BLaER1 treated with 17β-estradiol and CSF1 and Interleukin-3, amounts not matched to agents 10 nM and 100 nM (cell line): ENCODE results near the gene SYK.
"Not testable (repeated sequence)": the region's sequence is repeated elsewhere in the genome, so short reads cannot be mapped to it uniquely, and the experiment has no call there.

Experiments used
- H3K27ac ChIP-seq, 11 experiments: shearing (Covaris generic); formaldehyde crosslinking; 2 replicates each; pipeline ENCODE4 v1.8.1; 2022
- H3K27me3 ChIP-seq, 11 experiments: shearing (Covaris generic); formaldehyde crosslinking; 2 replicates each; pipeline ENCODE4 v1.8.1; 2022
- H3K36me3 ChIP-seq, 11 experiments: shearing (Covaris generic); formaldehyde crosslinking; 2 replicates each; pipeline ENCODE4 v1.8.1; 2022
- H3K4me1 ChIP-seq, 10 experiments: shearing (Covaris generic); formaldehyde crosslinking; 2 replicates each; pipeline ENCODE4 v1.8.1; 2022
- H3K4me2 ChIP-seq, 11 experiments: shearing (Covaris generic); formaldehyde crosslinking; 2 replicates each; pipeline ENCODE4 v1.8.1; 2022
- H3K4me3 ChIP-seq, 10 experiments: shearing (Covaris generic); formaldehyde crosslinking; 2 replicates each; pipeline ENCODE4 v1.8.1; 2022
- H3K9ac ChIP-seq, 11 experiments: shearing (Covaris generic); formaldehyde crosslinking; 2 replicates each; pipeline ENCODE4 v1.8.1; 2022
- H3K9me3 ChIP-seq, 11 experiments: shearing (Covaris generic); formaldehyde crosslinking; replicated peaks in 1 of 11; 2 replicates each; pipeline ENCODE4 v1.8.1; 2022
- H4K20me1 ChIP-seq, 11 experiments: shearing (Covaris generic); formaldehyde crosslinking; 2 replicates each; pipeline ENCODE4 v1.8.1; 2022
- Cebpa-rat ChIP-seq, 11 experiments: shearing (Covaris generic); IDR thresholded peaks; 2 replicates each; pipeline ENCODE4 v1.8.1; 2022

SYK gene

GRCh38 chr9:90882991-90883600 lies 81.5 kb downstream of the SYK start:
- Histone ChIP-seq H3K4me1 (peaks cover 0 to 31% (median 26%) of the 10 kb centered on the region in 10 experiments; a peak in 15 of 20 replicates), H3K4me2 (no peak overlapping the region), H3K36me3 (peaks cover 75 to 90% (median 87%) of the 10 kb centered on the region in 11 experiments), H3K27ac (no peak overlapping the region), H4K20me1 (peaks cover 0 to 44% (median 0%) of the 10 kb centered on the region in 11 experiments; a peak in 6 of 22 replicates), H3K4me3 (no peak overlapping the region), H3K27me3 (no peaks in the 10 kb centered on the region), H3K9me3 (peaks cover 12 to 26% (median 15%) of the 10 kb centered on the region in 11 experiments; a peak in 20 of 22 replicates), H3K9ac (no peak overlapping the region)
- TF ChIP-seq Cebpa-rat (IDR thresholded peaks at IDR 0.05), result no peak

DNA sequence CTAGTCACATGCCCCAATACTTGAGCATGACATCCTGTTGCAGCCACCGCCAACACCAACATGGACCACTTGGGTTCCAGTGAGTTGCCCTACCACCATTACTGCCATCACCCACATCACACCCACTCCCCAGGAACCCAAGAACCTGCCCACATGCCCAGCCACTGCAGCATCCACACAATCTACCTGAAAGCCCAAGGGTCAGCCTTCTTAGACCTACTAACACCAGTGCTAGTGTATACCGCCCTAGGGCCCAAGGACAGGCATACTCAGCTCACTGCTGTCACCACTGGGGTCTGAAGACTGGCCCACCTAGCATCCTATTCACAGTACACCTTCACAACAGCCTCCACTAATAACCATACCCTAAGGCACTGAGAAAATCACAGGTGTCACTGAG lies 82.0 kb downstream of the SYK start:
- Histone ChIP-seq H3K36me3 (peaks cover 75 to 90% (median 87%) of the 10 kb centered on the region in 11 experiments), H3K27me3 (no peaks in the 10 kb centered on the region), H3K9ac (no peak overlapping the region), H3K4me3 (no peak overlapping the region), H3K4me2 (no peak overlapping the region), H3K4me1 (peaks cover 0 to 31% (median 26%) of the 10 kb centered on the region in 10 experiments; a peak in 15 of 20 replicates), H3K27ac (no peak overlapping the region), H3K9me3 (peaks cover 12 to 26% (median 15%) of the 10 kb centered on the region in 11 experiments; a peak in 20 of 22 replicates), H4K20me1 (peaks cover 0 to 44% (median 0%) of the 10 kb centered on the region in 11 experiments; a peak in 6 of 22 replicates)
- no peak for TF ChIP-seq Cebpa-rat (IDR thresholded peaks at IDR 0.05)

- H3K4me1 ChIP-seq, result peaks cover 0 to 29% (median 25%) of the 10 kb centered on the region in 10 experiments; a peak in 15 of 20 replicates
- H3K36me3 ChIP-seq, result peaks cover 76 to 90% (median 87%) of the 10 kb centered on the region in 11 experiments
- H3K9me3 ChIP-seq, result peaks cover 12 to 26% (median 15%) of the 10 kb centered on the region in 11 experiments; a peak in 20 of 22 replicates
- no peaks in the 10 kb centered on the region for H3K27me3 ChIP-seq
- H3K27ac ChIP-seq, result no peak overlapping the region
- H3K9ac ChIP-seq, result no peak overlapping the region
- no peak overlapping the region for H3K4me3 ChIP-seq
- H3K4me2 ChIP-seq, result no peak overlapping the region
- no peak for TF ChIP-seq Cebpa-rat (IDR thresholded peaks at IDR 0.05)
- peaks cover 0 to 44% (median 0%) of the 10 kb centered on the region in 11 experiments; a peak in 6 of 22 replicates for H4K20me1 ChIP-seq
These were observed 82.6 kb downstream of the SYK start for GRCh38 chr9:90884178-90884577.

DNA sequence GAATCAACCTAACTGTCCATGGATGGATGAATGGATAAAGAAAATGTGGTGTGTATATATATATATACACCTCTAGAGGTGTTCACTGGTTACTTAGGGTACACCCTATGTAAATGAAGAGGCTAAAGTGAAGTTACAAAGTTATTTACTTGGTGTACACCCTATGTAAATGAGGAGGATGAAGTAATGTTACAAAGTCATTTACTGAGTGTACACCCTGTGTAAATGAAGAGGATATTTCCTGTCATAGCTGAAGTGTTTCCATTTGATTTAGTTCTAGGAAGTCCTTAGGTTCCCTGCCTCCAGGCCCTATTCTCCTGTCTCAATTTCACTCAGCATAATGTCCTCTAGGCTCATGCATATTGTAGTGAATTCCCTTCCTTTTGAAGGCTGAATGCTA lies 85.2 kb downstream of the SYK start:
- peaks cover 0 to 50% (median 0%) of the 10 kb centered on the region in 11 experiments; a peak in 5 of 22 replicates for H4K20me1 ChIP-seq
- not testable (repeated sequence) for H3K4me1 ChIP-seq, H3K9ac ChIP-seq, H3K4me3 ChIP-seq, H3K27ac ChIP-seq, H3K4me2 ChIP-seq, H3K27me3 ChIP-seq
- H3K9me3 ChIP-seq, result peaks cover 12 to 26% (median 15%) of the 10 kb centered on the region in 11 experiments; a peak in 20 of 22 replicates
- peaks cover 83 to 90% (median 89%) of the 10 kb centered on the region in 11 experiments for H3K36me3 ChIP-seq

GRCh38 chr9:90888941-90889340 lies 87.3 kb downstream of the SYK start:
- Histone ChIP-seq H3K9me3 (peaks cover 0 to 12% (median under 1%) of the 10 kb centered on the region in 11 experiments; a peak in 7 of 22 replicates), H3K27ac (no peak overlapping the region), H3K4me1 (no peaks in the 10 kb centered on the region), H4K20me1 (peaks cover 0 to 71% (median 5%) of the 10 kb centered on the region in 11 experiments; a peak in 7 of 22 replicates), H3K9ac (no peak overlapping the region), H3K36me3 (peaks cover 82 to 90% (median 88%) of the 10 kb centered on the region in 11 experiments), H3K27me3 (no peaks in the 10 kb centered on the region), H3K4me3 (no peak overlapping the region), H3K4me2 (no peak overlapping the region)
- no peak for TF ChIP-seq Cebpa-rat (IDR thresholded peaks at IDR 0.05)

DNA sequence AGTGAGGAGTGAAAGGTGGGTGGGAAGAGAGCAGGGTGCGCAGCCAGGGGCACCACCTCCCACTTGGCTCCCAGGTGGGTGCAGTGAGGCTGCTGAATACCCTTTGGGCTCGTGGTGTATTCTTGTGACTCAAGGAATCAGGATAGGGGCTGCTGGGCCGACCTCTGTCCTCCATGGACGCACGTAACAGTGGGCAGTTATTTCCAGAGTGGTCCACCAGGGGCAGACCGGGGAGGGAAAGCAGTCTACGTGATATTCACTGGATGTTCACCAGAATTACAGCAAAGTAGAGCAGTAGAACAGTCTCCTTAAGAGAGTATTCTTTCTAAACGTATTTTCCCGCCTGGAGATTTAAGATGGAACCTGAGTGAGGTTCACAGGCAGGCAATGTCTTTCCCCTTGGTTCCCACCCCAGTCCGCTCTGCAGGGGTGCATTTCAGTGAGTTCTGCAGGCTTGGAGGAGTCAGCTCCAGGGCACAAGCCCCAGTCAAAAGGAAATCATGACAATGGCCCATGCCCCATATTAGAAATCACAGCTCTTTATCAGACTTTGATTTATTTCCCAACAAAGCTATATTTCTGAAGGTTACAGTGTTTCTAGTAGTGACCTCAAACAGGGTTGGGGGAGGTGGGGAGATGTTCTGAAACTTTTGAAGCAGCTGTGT lies 88.7 kb downstream of the SYK start:
- H3K4me3 ChIP-seq, result no peak overlapping the region
- H3K4me1 ChIP-seq, result no peaks in the 10 kb centered on the region; a peak in 1 of 20 replicates

GRCh38 chr9:90891308-90892040 lies 89.9 kb downstream of the SYK start:
- Histone ChIP-seq H3K27me3 (no peaks in the 10 kb centered on the region), H3K4me3 (no peak overlapping the region), H3K4me2 (no peak overlapping the region), H3K9me3 (no peaks in the 10 kb centered on the region), H3K27ac (no peak overlapping the region), H3K4me1 (no peaks in the 10 kb centered on the region; a peak in 1 of 20 replicates), H3K36me3 (peaks cover 93 to 100% (median 99%) of the 10 kb centered on the region in 11 experiments), H3K9ac (no peak overlapping the region), H4K20me1 (peaks cover 0 to 93% (median 8%) of the 10 kb centered on the region in 11 experiments; a peak in 7 of 22 replicates)
- no peak for TF ChIP-seq Cebpa-rat (IDR thresholded peaks at IDR 0.05)

More for the DNA sequence above, 88.7 kb downstream of the SYK start:
- TF ChIP-seq Cebpa-rat (IDR thresholded peaks at IDR 0.05), result no peak
- Histone ChIP-seq H3K27me3 (no peaks in the 10 kb centered on the region), H4K20me1 (peaks cover 0 to 84% (median 5%) of the 10 kb centered on the region in 11 experiments; a peak in 7 of 22 replicates), H3K27ac (no peak overlapping the region), H3K9me3 (peaks cover 0 to 8% (median 0%) of the 10 kb centered on the region in 11 experiments; a peak in 2 of 22 replicates), H3K4me2 (no peak overlapping the region), H3K9ac (no peak overlapping the region), H3K36me3 (peaks cover 93 to 100% (median 99%) of the 10 kb centered on the region in 11 experiments)

DNA sequence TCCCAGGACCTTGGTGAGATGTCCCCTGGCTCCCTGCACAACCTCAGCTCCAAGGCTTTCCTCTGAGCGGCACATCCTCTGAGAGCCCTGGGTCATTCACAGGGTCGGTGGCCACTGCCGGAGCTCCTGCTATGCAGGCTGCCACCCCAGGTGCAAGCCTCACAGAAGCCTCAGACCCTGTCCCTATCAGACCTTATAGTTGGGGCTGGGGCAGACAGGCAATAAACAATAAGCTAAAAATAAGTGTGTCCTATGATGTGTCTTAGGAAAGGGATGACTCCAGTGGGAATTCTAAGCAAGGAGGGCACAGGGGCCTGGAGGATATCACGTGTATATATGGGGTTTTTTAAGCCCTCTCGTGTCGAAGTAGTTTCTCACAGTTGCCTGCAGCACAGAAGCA lies 91.3 kb downstream of the SYK start:
- Histone ChIP-seq H4K20me1 (peaks cover 0 to 94% (median 8%) of the 10 kb centered on the region in 11 experiments; a peak in 7 of 22 replicates), H3K27ac (no peak overlapping the region), H3K4me1 (no peaks in the 10 kb centered on the region; a peak in 1 of 20 replicates), H3K9me3 (no peaks in the 10 kb centered on the region), H3K9ac (no peak overlapping the region), H3K36me3 (peaks cover 92 to 100% (median 99%) of the 10 kb centered on the region in 11 experiments), H3K4me2 (no peak overlapping the region), H3K27me3 (no peaks in the 10 kb centered on the region), H3K4me3 (no peak overlapping the region)
- TF ChIP-seq Cebpa-rat (IDR thresholded peaks at IDR 0.05), result no peak
